ENCODE measurements around the gene ZNF175.

Gene ZNF175

GRCh38 chr19:51570962-51571575, at the start of gene ZNF175:
ZNF175 (plus strand) TSS chr19:51571283; CDS start chr19:51573330, 2,047 bp downstream.
- peak; percentile 95 for DNase-seq

- no peak for DNase-seq
Observed at GRCh38 chr19:51521357-51521756, 49.7 kb upstream of the ZNF175 start.

- no peak for DNase-seq
Observed at GRCh38 chr19:51521781-51522180, 49.3 kb upstream of the ZNF175 start.

- no peak for DNase-seq
Observed at GRCh38 chr19:51524666-51525264, 46.3 kb upstream of the ZNF175 start.

- DNase-seq = no peak
Observed at GRCh38 chr19:51525651-51526050, 45.4 kb upstream of the ZNF175 start.

GRCh38 chr19:51529301-51529700, 41.8 kb upstream of the ZNF175 start:
- no peak for DNase-seq

GRCh38 chr19:51530616-51531015, 40.5 kb upstream of the ZNF175 start:
- DNase-seq = no peak

- no peak for DNase-seq
Observed at GRCh38 chr19:51531349-51532315, 39.5 kb upstream of the ZNF175 start, which contains the start of gene SIGLEC6. SIGLEC6 (minus strand) TSS chr19:51531670; CDS start chr19:51531648, 22 bp downstream.

GRCh38 chr19:51535535-51535934, 35.5 kb upstream of the ZNF175 start:
- no peak for DNase-seq

- no peak for DNase-seq
Observed at GRCh38 chr19:51539821-51540366, 31.2 kb upstream of the ZNF175 start.

- DNase-seq = no peak
Observed at GRCh38 chr19:51541458-51542357, 29.4 kb upstream of the ZNF175 start.

- DNase-seq = no peak
Observed at GRCh38 chr19:51542699-51543098, 28.4 kb upstream of the ZNF175 start.

GRCh38 chr19:51544038-51544437, 27.0 kb upstream of the ZNF175 start:
- DNase-seq = no peak

- no peak for DNase-seq
Observed at GRCh38 chr19:51546107-51546649, 24.9 kb upstream of the ZNF175 start.

GRCh38 chr19:51546650-51547396, 24.3 kb upstream of the ZNF175 start:
- DNase-seq = no peak

- DNase-seq = no peak
Observed at GRCh38 chr19:51547397-51548212, 23.5 kb upstream of the ZNF175 start.

- no peak for DNase-seq
Observed at GRCh38 chr19:51548213-51548651, 22.9 kb upstream of the ZNF175 start.

- no peak for DNase-seq
Observed at GRCh38 chr19:51548891-51549305, 22.2 kb upstream of the ZNF175 start.

GRCh38 chr19:51549533-51550324, 21.4 kb upstream of the ZNF175 start:
- no peak for DNase-seq

All from NCI-H226 (cell line).